ENCODE data around the gene RPRM. TPM values are rescaled to one million over a fixed set of nuclear protein-coding genes. Genes with fewer than 3 reads are reported as not detected.

The RPRM gene
- 1 to 10 TPM in 2 of 4 donors, not detected in 2; 2.0 to 3.2 TPM for total RNA-seq

DNA sequence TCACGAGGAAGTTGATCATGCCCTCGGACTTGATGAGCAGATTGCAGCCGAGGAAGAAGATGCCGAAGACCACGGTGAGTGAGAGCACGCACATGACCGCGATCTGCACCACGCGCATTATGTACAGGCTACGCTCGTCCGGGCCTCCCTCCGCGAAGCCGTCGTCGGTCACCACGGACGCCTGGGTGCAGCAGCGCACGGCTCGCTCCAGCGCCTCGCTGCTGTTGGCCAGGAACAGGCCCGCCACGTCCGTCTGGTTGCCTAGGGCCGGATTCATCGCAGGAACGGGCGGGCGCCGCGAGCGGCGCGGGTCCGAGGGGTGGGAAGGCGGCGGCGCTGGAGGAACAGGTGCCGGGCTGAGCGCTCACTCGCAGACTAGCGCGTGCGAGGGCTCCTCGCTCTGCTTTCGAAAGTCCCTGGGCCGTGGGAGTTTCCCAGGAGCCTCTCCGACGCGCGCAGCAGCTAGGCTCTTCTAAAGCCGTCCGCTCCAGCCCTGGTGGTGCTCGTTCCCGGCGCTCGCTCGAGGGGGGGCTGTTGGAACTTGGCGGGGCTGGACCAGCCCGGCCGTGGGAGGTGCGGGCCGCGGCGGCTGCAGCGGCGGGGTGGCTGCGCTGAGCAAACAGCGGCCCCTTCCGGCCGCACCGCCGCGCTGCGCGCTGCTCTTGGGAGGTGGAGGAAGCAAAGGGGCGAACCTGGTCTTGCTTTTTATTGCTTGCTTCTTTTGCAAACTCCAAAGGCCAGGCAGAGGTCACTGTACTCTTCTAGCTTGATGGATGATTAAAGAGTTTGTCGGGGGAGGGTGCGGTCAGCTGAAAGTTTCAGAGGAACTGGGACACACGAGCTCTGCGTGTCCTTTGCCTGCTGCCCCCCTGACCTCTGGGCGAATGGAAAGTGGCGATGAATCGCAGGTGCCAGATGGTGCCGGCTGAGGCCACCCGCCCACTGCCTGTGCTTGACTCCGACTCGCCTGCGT is at the start of gene RPRM:
Gene RPRM (minus strand): TSS at position 474 of the 973 bp plus-strand sequence. CDS start 197 bp downstream, at position 277.
- Histone ChIP-seq H3K27ac (peak within 1 kb of the TSS in 3 of 4 donors; percentile 51 to 79 (median 59)), H3K4me1 (peaks cover 3 to 25% (median 19%) of the 10 kb centered on the region in 4 donors), H3K4me3 (peak within 1 kb of the TSS; percentile 36 to 54 (median 48)), H3K9me3 (no peaks in the 10 kb centered on the region), H3K27me3 (peaks cover 70% of the 10 kb centered on the region), H3K36me3 (no peaks in the 10 kb centered on the region)
- in situ Hi-C loops (cut with MboI; ENCODE audit: low pct_ligation_motif_present in 1 of 4, low pct_unique_long_range_greater_than_20kb in 1 of 4, low sequenced_read_pairs in 3 of 4) (loop anchor here in 1 of 4 donors (25.0 kb wide), 1 partner anchor 316 kb away; no protein-coding TSS in a partner anchor), intact Hi-C loops (cut with DNase I; ENCODE audit: low total_unique reads) (no loop called here)
- DNase-seq: peak; percentile 66
- 0 to 2% methylated on average over 3 to 66 of the region's 93 CpGs for WGBS, 2 donors (ENCODE audit: low coverage in 1 of 2)
- TF ChIP-seq EP300 (IDR thresholded peaks at IDR 0.05; ENCODE audit: low read depth): no peak
- TF ChIP-seq, protein P1, sequence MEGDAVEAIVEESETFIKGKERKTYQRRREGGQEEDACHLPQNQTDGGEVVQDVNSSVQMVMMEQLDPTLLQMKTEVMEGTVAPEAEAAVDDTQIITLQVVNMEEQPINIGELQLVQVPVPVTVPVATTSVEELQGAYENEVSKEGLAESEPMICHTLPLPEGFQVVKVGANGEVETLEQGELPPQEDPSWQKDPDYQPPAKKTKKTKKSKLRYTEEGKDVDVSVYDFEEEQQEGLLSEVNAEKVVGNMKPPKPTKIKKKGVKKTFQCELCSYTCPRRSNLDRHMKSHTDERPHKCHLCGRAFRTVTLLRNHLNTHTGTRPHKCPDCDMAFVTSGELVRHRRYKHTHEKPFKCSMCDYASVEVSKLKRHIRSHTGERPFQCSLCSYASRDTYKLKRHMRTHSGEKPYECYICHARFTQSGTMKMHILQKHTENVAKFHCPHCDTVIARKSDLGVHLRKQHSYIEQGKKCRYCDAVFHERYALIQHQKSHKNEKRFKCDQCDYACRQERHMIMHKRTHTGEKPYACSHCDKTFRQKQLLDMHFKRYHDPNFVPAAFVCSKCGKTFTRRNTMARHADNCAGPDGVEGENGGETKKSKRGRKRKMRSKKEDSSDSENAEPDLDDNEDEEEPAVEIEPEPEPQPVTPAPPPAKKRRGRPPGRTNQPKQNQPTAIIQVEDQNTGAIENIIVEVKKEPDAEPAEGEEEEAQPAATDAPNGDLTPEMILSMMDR (IDR thresholded peaks at IDR 0.05): peak; percentile 45 to 85 (median 75)

DNA sequence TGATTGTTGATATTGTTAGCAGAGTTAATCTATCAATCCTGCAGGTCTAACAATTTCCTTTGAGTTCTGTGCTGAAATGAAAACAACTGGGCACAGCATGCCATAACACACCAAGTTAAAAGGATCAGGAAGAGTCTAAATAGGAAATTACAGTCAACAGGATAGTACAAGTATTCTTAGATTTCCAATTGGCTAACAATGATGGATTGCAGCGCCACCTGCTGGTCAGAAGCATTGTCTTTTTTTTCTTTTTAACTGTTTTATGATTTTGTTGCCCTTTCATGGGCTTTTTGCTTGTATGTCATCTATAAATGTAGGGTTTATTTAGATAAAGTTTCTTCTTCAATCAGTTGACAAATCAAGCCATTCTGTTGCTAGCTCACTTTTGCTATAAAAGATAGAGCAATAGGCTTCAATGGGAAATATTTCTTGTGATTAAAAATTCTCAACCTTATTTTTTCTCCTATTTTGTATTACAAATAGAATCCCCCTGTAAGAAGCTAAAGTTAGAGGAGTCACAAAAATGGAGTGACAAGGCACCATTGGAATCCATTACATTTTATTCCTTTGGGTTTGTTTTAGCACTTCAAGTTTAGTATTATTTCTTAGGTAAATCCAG is 40.8 kb upstream of the RPRM start:
- Histone ChIP-seq H3K4me3 (no peak overlapping the region), H3K9me3 (no peaks in the 10 kb centered on the region), H3K4me1 (no peaks in the 10 kb centered on the region), H3K27me3 (no peaks in the 10 kb centered on the region), H3K36me3 (no peaks in the 10 kb centered on the region), H3K27ac (no peak overlapping the region)
- 0% methylated on average over 1 of the region's 1 CpG for WGBS, 2 donors (ENCODE audit: low coverage in 1 of 2)
- TF ChIP-seq, protein P1 (IDR thresholded peaks at IDR 0.05): peak; percentile 66 to 85 (median 77)
- no peak for TF ChIP-seq EP300 (IDR thresholded peaks at IDR 0.05; ENCODE audit: low read depth)
- no peak for TF ChIP-seq POLR2A (IDR thresholded peaks at IDR 0.05)
- no peak for TF ChIP-seq POLR2AphosphoS5 (IDR thresholded peaks at IDR 0.05)
- intact Hi-C loops (cut with DNase I; ENCODE audit: low total_unique reads) (no loop called here), in situ Hi-C loops (cut with MboI; ENCODE audit: low pct_ligation_motif_present in 1 of 4, low pct_unique_long_range_greater_than_20kb in 1 of 4, low sequenced_read_pairs in 3 of 4) (loop anchor here in 3 of 4 donors (25.0 kb wide), 4 partner anchors 582 to 782 kb away; no protein-coding TSS in a partner anchor)
- peak; percentile 54 for DNase-seq

DNA sequence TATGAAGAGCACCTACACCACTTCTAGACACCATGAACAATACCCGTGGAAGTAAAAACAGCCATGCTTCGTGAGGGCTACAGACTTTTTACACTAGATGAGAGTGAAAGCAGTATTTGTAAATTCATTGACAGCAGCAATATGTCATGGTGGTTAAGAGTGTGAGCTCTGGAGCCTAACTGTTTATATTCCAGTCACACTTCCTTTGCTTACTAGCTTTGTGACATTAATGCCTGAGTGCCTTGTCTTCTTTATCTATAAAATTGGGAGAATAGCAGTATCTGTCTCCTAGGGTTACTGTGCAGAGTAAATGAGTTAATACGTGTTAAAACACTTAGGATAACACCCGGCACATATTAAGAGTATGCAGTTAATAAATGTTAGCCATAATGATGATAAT is 33.8 kb upstream of the RPRM start:
- no peaks in the 10 kb centered on the region for H3K27me3 ChIP-seq
- H3K27ac ChIP-seq: no peak overlapping the region
- H3K36me3 ChIP-seq: no peaks in the 10 kb centered on the region
- 64 to 71% methylated on average over 4 of the region's 4 CpGs for WGBS, 2 donors (ENCODE audit: low coverage in 1 of 2)
- in situ Hi-C loops (cut with MboI; ENCODE audit: low pct_ligation_motif_present in 1 of 4, low pct_unique_long_range_greater_than_20kb in 1 of 4, low sequenced_read_pairs in 3 of 4): loop anchor here in 3 of 4 donors (25.0 kb wide), 4 partner anchors 575 to 775 kb away; no protein-coding TSS in a partner anchor
- no peaks in the 10 kb centered on the region for H3K9me3 ChIP-seq
- intact Hi-C loops (cut with DNase I; ENCODE audit: low total_unique reads): no loop called here
- no peak overlapping the region for H3K4me3 ChIP-seq
- no peak for DNase-seq
- no peaks in the 10 kb centered on the region for H3K4me1 ChIP-seq
- TF ChIP-seq POLR2AphosphoS5 (IDR thresholded peaks at IDR 0.05) (no peak), EP300 (IDR thresholded peaks at IDR 0.05; ENCODE audit: low read depth) (no peak), POLR2A (IDR thresholded peaks at IDR 0.05) (no peak)
- TF ChIP-seq, protein P1 (IDR thresholded peaks at IDR 0.05): no peak

DNA sequence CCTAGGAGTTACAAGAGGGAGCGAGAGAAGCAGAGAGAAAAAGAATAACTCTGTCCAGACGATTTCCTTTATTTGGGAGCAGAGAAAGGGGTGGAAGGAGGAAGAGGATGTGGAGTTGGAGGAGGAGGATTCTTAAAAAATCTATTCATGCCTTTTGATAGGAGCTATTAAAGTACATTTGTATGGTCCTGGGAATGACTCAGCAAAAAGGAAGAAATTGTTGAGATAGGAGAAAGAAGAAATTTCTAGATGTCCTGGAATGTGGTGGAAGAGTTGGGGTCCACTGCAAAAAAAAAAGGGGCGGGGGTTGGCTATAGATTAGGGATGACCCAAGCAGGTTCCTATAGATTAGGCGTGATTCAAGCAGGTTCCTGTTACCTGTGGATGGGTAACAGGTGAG is 32.4 kb upstream of the RPRM start:
- Histone ChIP-seq H3K27ac (no peak overlapping the region), H3K4me3 (no peak overlapping the region), H3K27me3 (no peaks in the 10 kb centered on the region), H3K4me1 (no peaks in the 10 kb centered on the region), H3K9me3 (peaks cover 3 to 8% of the 10 kb centered on the region in 2 donors), H3K36me3 (no peaks in the 10 kb centered on the region)
- intact Hi-C loops (cut with DNase I; ENCODE audit: low total_unique reads) (no loop called here), in situ Hi-C loops (cut with MboI; ENCODE audit: low pct_ligation_motif_present in 1 of 4, low pct_unique_long_range_greater_than_20kb in 1 of 4, low sequenced_read_pairs in 3 of 4) (loop anchor here in 3 of 4 donors (25.0 kb wide), 4 partner anchors 574 to 774 kb away; no protein-coding TSS in a partner anchor)
- TF ChIP-seq EP300 (IDR thresholded peaks at IDR 0.05; ENCODE audit: low read depth): no peak
- WGBS, 2 donors (ENCODE audit: low coverage in 1 of 2): 79 to 80% methylated on average over 4 of the region's 4 CpGs
- no peak for DNase-seq
